Astrocyte of the spinal cord (primary cell): ENCODE results near the gene HEPACAM.

Experiments used
- DNase-seq: peaks from one replicate; pipeline ENCODE4 v3.0.0; 2011; ENCODE audit warnings: low read depth, low spot score
- H3K4me3 ChIP-seq: 2 replicates; pipeline ENCODE4 v1.5.1; 2011; ENCODE audit warnings: low read depth, mild to moderate bottlenecking, low read length, moderate library complexity
- CTCF ChIP-seq: IDR thresholded peaks from 2 replicates; pipeline ENCODE4 v1.5.1; 2012; ENCODE audit warnings: low read depth, mild to moderate bottlenecking, low read length, inconsistent platforms
- in situ Hi-C: cut with HindIII; loops from 2 replicates; pipeline ENCODE4 v1.10.0; 2017; ENCODE audit warnings: low sequenced_read_pairs

The HEPACAM gene

GRCh38 chr11:124872280-124872679 lies 63.6 kb downstream of the HEPACAM start:
- TF ChIP-seq CTCF = no peak
- H3K4me3 ChIP-seq = no peak overlapping the region
- DNase-seq = no peak
- in situ Hi-C loops = no loop called here

GRCh38 chr11:124870430-124870829 lies 65.4 kb downstream of the HEPACAM start:
- in situ Hi-C loops = no loop called here
- DNase-seq = no peak
- no peak for TF ChIP-seq CTCF
- no peak overlapping the region for H3K4me3 ChIP-seq

- no peak overlapping the region for H3K4me3 ChIP-seq
- in situ Hi-C loops = no loop called here
- no peak for TF ChIP-seq CTCF
- DNase-seq = no peak
Observed at GRCh38 chr11:124869856-124870387, 65.9 kb downstream of the HEPACAM start.

GRCh38 chr11:124869331-124869730 lies 66.5 kb downstream of the HEPACAM start:
- DNase-seq = no peak
- in situ Hi-C loops = no loop called here
- no peak for TF ChIP-seq CTCF
- H3K4me3 ChIP-seq = no peak overlapping the region
